Karpas-422 (cell line): Measurements from ENCODE around the gene RMND5A. TPM values are rescaled to one million over a fixed set of nuclear protein-coding genes. Genes with fewer than 3 reads are reported as not detected.

ENCODE experiments used
- DNase-seq: peaks from one replicate; pipeline ENCODE4 v3.0.0-alpha.2; 2015
- H2AFZ ChIP-seq: fragments of 200-600 bp; sonication (generic); 2 replicates; pipeline ENCODE4 v1.6.1; 2014; ENCODE audit warnings: antibody characterized with exemption, low read length, mixed read lengths
- H3K27ac ChIP-seq: fragments of 200-600 bp; sonication (generic); 2 replicates; pipeline ENCODE4 v1.5.1; 2014; ENCODE audit warnings: mild to moderate bottlenecking, low read length, moderate library complexity
- H3K27me3 ChIP-seq: fragments of 200-600 bp; sonication (generic); 2 replicates; pipeline ENCODE4 v1.6.1; 2014; ENCODE audit warnings: low read length, mixed read lengths
- H3K36me3 ChIP-seq: fragments of 200-600 bp; sonication (generic); 2 replicates; pipeline ENCODE4 v1.6.1; 2014; ENCODE audit warnings: low read length, mixed read lengths; ENCODE audit not compliant: insufficient read depth
- H3K4me1 ChIP-seq: fragments of 200-600 bp; sonication (generic); 2 replicates; pipeline ENCODE4 v1.6.1; 2014; ENCODE audit warnings: mild to moderate bottlenecking, low read length, mixed read lengths
- H3K4me2 ChIP-seq: fragments of 200-600 bp; sonication (generic); 2 replicates; pipeline ENCODE4 v1.6.1; 2014; ENCODE audit warnings: low read length, low read depth, mild to moderate bottlenecking; ENCODE audit not compliant: poor library complexity, severe bottlenecking
- H3K4me3 ChIP-seq: fragments of 200-600 bp; sonication (generic); 2 replicates; pipeline ENCODE4 v1.5.1; 2014; ENCODE audit warnings: mild to moderate bottlenecking, antibody characterized with exemption, low read length, mixed read lengths
- H3K79me2 ChIP-seq: fragments of 200-600 bp; sonication (generic); 2 replicates; pipeline ENCODE4 v1.6.1; 2014; ENCODE audit warnings: mild to moderate bottlenecking, low read length, mixed read lengths
- H3K9ac ChIP-seq: fragments of 200-600 bp; sonication (generic); 2 replicates; pipeline ENCODE4 v1.6.0; 2014; ENCODE audit warnings: low read length
- H3K9me2 ChIP-seq: fragments of 200-600 bp; sonication (generic), shearing (Covaris generic); replicated peaks from 2 replicates; pipeline ENCODE4 v1.6.0; 2014; ENCODE audit warnings: mild to moderate bottlenecking, low read length, moderate library complexity; ENCODE audit not compliant: insufficient read depth
- H3K9me3 ChIP-seq: fragments of 300-700, 200-600 bp; sonication (generic); 2 replicates; pipeline ENCODE4 v1.6.1; 2014; ENCODE audit warnings: low read length, mixed read lengths
- H4K20me1 ChIP-seq: fragments of 200-600 bp; sonication (generic); 2 replicates; pipeline ENCODE4 v1.6.1; 2014; ENCODE audit warnings: mild to moderate bottlenecking, antibody characterized with exemption, low read length, low read depth; ENCODE audit not compliant: insufficient read depth
- total RNA-seq: library from RNA; depleted of rRNA; stranded (reverse); fragments of >200 nt; shearing (Covaris generic); gene quantifications from 2 replicates; pipeline ENCODE4 v1.2.3, GENCODE V29; 2014; ENCODE audit warnings: low replicate concordance

The RMND5A gene
- total RNA-seq, 1 experiment from 2014 or later: 180 TPM

GRCh38 chr2:86809481-86810121 is 89.5 kb downstream of the RMND5A start:
- no peak overlapping the region for H3K4me3 ChIP-seq
- H3K36me3 ChIP-seq: no peaks in the 10 kb centered on the region
- no peak for DNase-seq
- H3K9me2 ChIP-seq: no peaks in the 10 kb centered on the region
- H3K9ac ChIP-seq: no peak overlapping the region
- peaks cover 15% of the 10 kb centered on the region for H3K4me1 ChIP-seq
- H4K20me1 ChIP-seq: no peaks in the 10 kb centered on the region
- H3K4me2 ChIP-seq: no peak overlapping the region
- no peaks in the 10 kb centered on the region for H3K79me2 ChIP-seq
- no peak overlapping the region for H2AFZ ChIP-seq
- no peaks in the 10 kb centered on the region for H3K27me3 ChIP-seq
- H3K9me3 ChIP-seq: no peaks in the 10 kb centered on the region
- H3K27ac ChIP-seq: no peak overlapping the region

GRCh38 chr2:86815611-86816010 is 95.5 kb downstream of the RMND5A start:
- H3K4me1 ChIP-seq: no peaks in the 10 kb centered on the region
- H3K9me3 ChIP-seq: no peaks in the 10 kb centered on the region
- H3K36me3 ChIP-seq: no peaks in the 10 kb centered on the region
- H3K27me3 ChIP-seq: no peaks in the 10 kb centered on the region
- H3K79me2 ChIP-seq: no peaks in the 10 kb centered on the region
- no peak for DNase-seq
- H3K9ac ChIP-seq: no peak overlapping the region
- no peaks in the 10 kb centered on the region for H3K9me2 ChIP-seq
- H2AFZ ChIP-seq: no peak overlapping the region
- H3K27ac ChIP-seq: no peak overlapping the region
- H3K4me2 ChIP-seq: no peak overlapping the region
- no peak overlapping the region for H3K4me3 ChIP-seq
- no peaks in the 10 kb centered on the region for H4K20me1 ChIP-seq

GRCh38 chr2:86818114-86818801 is 98.2 kb downstream of the RMND5A start:
- DNase-seq: no peak
- Histone ChIP-seq H2AFZ (no peak overlapping the region), H3K9me3 (no peaks in the 10 kb centered on the region), H3K4me2 (no peak overlapping the region), H4K20me1 (no peaks in the 10 kb centered on the region), H3K27me3 (no peaks in the 10 kb centered on the region), H3K9me2 (no peaks in the 10 kb centered on the region), H3K4me3 (no peak overlapping the region), H3K27ac (no peak overlapping the region), H3K4me1 (no peaks in the 10 kb centered on the region), H3K79me2 (no peaks in the 10 kb centered on the region), H3K9ac (no peak overlapping the region), H3K36me3 (no peaks in the 10 kb centered on the region)

GRCh38 chr2:86818957-86819356 is 98.9 kb downstream of the RMND5A start:
- H3K9me3 ChIP-seq: no peaks in the 10 kb centered on the region
- no peak overlapping the region for H2AFZ ChIP-seq
- DNase-seq: no peak
- no peaks in the 10 kb centered on the region for H4K20me1 ChIP-seq
- H3K27me3 ChIP-seq: no peaks in the 10 kb centered on the region
- H3K4me2 ChIP-seq: no peak overlapping the region
- no peak overlapping the region for H3K4me3 ChIP-seq
- no peak overlapping the region for H3K9ac ChIP-seq
- no peaks in the 10 kb centered on the region for H3K36me3 ChIP-seq
- H3K4me1 ChIP-seq: no peaks in the 10 kb centered on the region
- H3K27ac ChIP-seq: no peak overlapping the region
- H3K9me2 ChIP-seq: no peaks in the 10 kb centered on the region
- H3K79me2 ChIP-seq: no peaks in the 10 kb centered on the region

- no peak overlapping the region for H3K9ac ChIP-seq
- H4K20me1 ChIP-seq: no peaks in the 10 kb centered on the region
- H2AFZ ChIP-seq: no peak overlapping the region
- H3K9me3 ChIP-seq: no peaks in the 10 kb centered on the region
- no peaks in the 10 kb centered on the region for H3K27me3 ChIP-seq
- no peak overlapping the region for H3K4me2 ChIP-seq
- H3K79me2 ChIP-seq: no peaks in the 10 kb centered on the region
- H3K36me3 ChIP-seq: no peaks in the 10 kb centered on the region
- no peak overlapping the region for H3K27ac ChIP-seq
- no peaks in the 10 kb centered on the region for H3K9me2 ChIP-seq
- no peak overlapping the region for H3K4me3 ChIP-seq
- H3K4me1 ChIP-seq: no peaks in the 10 kb centered on the region
- DNase-seq: no peak
Measured at GRCh38 chr2:86821306-86821705, 101.2 kb downstream of the RMND5A start.

GRCh38 chr2:86821842-86822241 is 101.8 kb downstream of the RMND5A start:
- DNase-seq: no peak
- H3K27ac ChIP-seq: no peak overlapping the region
- no peaks in the 10 kb centered on the region for H4K20me1 ChIP-seq
- H2AFZ ChIP-seq: no peak overlapping the region
- no peaks in the 10 kb centered on the region for H3K9me2 ChIP-seq
- no peak overlapping the region for H3K4me3 ChIP-seq
- no peak overlapping the region for H3K9ac ChIP-seq
- no peaks in the 10 kb centered on the region for H3K9me3 ChIP-seq
- no peaks in the 10 kb centered on the region for H3K36me3 ChIP-seq
- H3K4me1 ChIP-seq: no peaks in the 10 kb centered on the region
- H3K79me2 ChIP-seq: no peaks in the 10 kb centered on the region
- no peaks in the 10 kb centered on the region for H3K27me3 ChIP-seq
- no peak overlapping the region for H3K4me2 ChIP-seq

GRCh38 chr2:86822668-86823345 is 102.7 kb downstream of the RMND5A start:
- H3K36me3 ChIP-seq: no peaks in the 10 kb centered on the region
- H3K4me3 ChIP-seq: no peak overlapping the region
- no peaks in the 10 kb centered on the region for H3K4me1 ChIP-seq
- H3K27me3 ChIP-seq: no peaks in the 10 kb centered on the region
- no peak overlapping the region for H3K9ac ChIP-seq
- H3K9me2 ChIP-seq: no peaks in the 10 kb centered on the region
- H4K20me1 ChIP-seq: no peaks in the 10 kb centered on the region
- H3K9me3 ChIP-seq: no peaks in the 10 kb centered on the region
- H3K4me2 ChIP-seq: no peak overlapping the region
- H3K79me2 ChIP-seq: no peaks in the 10 kb centered on the region
- H2AFZ ChIP-seq: no peak overlapping the region
- no peak for DNase-seq
- H3K27ac ChIP-seq: no peak overlapping the region

GRCh38 chr2:86825036-86825692 is 105.1 kb downstream of the RMND5A start:
- no peaks in the 10 kb centered on the region for H3K4me1 ChIP-seq

More at GRCh38 chr2:86825036-86825692, 105.1 kb downstream of the RMND5A start:
- Histone ChIP-seq H3K79me2 (no peaks in the 10 kb centered on the region), H3K4me2 (no peak overlapping the region), H2AFZ (no peak overlapping the region), H3K9me2 (no peaks in the 10 kb centered on the region), H3K27ac (no peak overlapping the region), H3K27me3 (no peaks in the 10 kb centered on the region), H3K9ac (no peak overlapping the region), H3K36me3 (no peaks in the 10 kb centered on the region), H3K4me3 (no peak overlapping the region), H3K9me3 (no peaks in the 10 kb centered on the region), H4K20me1 (no peaks in the 10 kb centered on the region)
- DNase-seq: peak; percentile 10
